NB4 (cell line): ENCODE data around the gene SLC39A11.

Experiments
- CTCF ChIP-seq: IDR thresholded peaks from one replicate; pipeline ENCODE4 v1.5.1; 2012; ENCODE audit warnings: low read depth, low read length
- MYC ChIP-seq: IDR thresholded peaks from 2 replicates; pipeline ENCODE4 v1.6.1; 2011; ENCODE audit warnings: low read depth, low read length
- POLR2A ChIP-seq: IDR thresholded peaks from 2 replicates; pipeline ENCODE4 v1.6.1; 2011; ENCODE audit warnings: mild to moderate bottlenecking; ENCODE audit not compliant: insufficient read length; ENCODE audit errors: extremely low read depth

- no peak for TF ChIP-seq CTCF
- TF ChIP-seq POLR2A: no peak
- TF ChIP-seq MYC: no peak
These were observed 495.0 kb downstream of the SLC39A11 start for GRCh38 chr17:72597354-72598087.
